Uterus (tissue), 2 donors: ENCODE results near the gene ASAP3.

Source experiments
- CTCF ChIP-seq, 4 experiments: fragments of 200-600 bp in 2 of 4; fragments of 450-650 bp in 2 of 4; sonication (generic) in 2 of 4; IDR thresholded peaks; one replicate each; pipeline ENCODE4 v1.5.1; 2016 to 2019; ENCODE audit warnings: antibody characterized with exemption in 4 of 4, mild to moderate bottlenecking in 2 of 4, moderate library complexity in 1 of 4
- POLR2A ChIP-seq, 2 donors: fragments of 450-650 bp; IDR thresholded peaks; one replicate each; pipeline ENCODE4 v1.6.1; 2016; ENCODE audit warnings: antibody characterized with exemption in 2 of 2, mild to moderate bottlenecking in 1 of 2, moderate library complexity in 1 of 2

GRCh38 chr1:23472351-23473036 lies 11.5 kb downstream of the ASAP3 start:
- TF ChIP-seq CTCF (IDR thresholded peaks at IDR 0.05): no peak
- TF ChIP-seq POLR2A (IDR thresholded peaks at IDR 0.05): no peak
